ENCODE results near the gene RNFT2. TPM values are rescaled to one million over a fixed set of nuclear protein-coding genes. Genes with fewer than 3 reads are reported as not detected.

The RNFT2 gene
- polyA plus RNA-seq, 1 donor (not counting 4 experiments of a cell fraction or from before 2014, with no cell fraction given), result 0.96 TPM

GRCh38 chr12:116771651-116772050, 33.5 kb downstream of the RNFT2 start:
- H3K36me3 ChIP-seq (ENCODE audit: control insufficient read depth in 2 of 2, extremely low read depth in 1 of 2, insufficient read depth in 2 of 2, low read length in 2 of 2), result no peaks in the 10 kb centered on the region
- H3K9me3 ChIP-seq (ENCODE audit: control insufficient read depth, low read depth, low read length), result no peaks in the 10 kb centered on the region
- H3K27ac ChIP-seq (ENCODE audit: control insufficient read depth, insufficient read depth, low read length), result no peak overlapping the region
- no peaks in the 10 kb centered on the region for H4K20me1 ChIP-seq (ENCODE audit: control insufficient read depth, extremely low read depth, insufficient read depth, low read length)
- no peaks in the 10 kb centered on the region for H3K4me1 ChIP-seq (ENCODE audit: control insufficient read depth, extremely low read depth, insufficient read depth, low read length)
- H3K79me2 ChIP-seq (ENCODE audit: control insufficient read depth, insufficient read depth, low read length), result no peaks in the 10 kb centered on the region
- dilution Hi-C loops (cut with MboI; ENCODE audit: extremely low pct_ligation_motif_present, low sequenced_read_pairs), result no loop called here
- no peaks in the 10 kb centered on the region for H3K9me1 ChIP-seq (ENCODE audit: control insufficient read depth, extremely low read depth, insufficient read depth, low read length)
- FAIRE-seq, result no peak
- H3K9ac ChIP-seq (ENCODE audit: control insufficient read depth, extremely low read depth, insufficient read depth, low read length), result no peak overlapping the region
- TF ChIP-seq CTCF (optimal IDR thresholded peaks at IDR 0.05 in 1 of 3, IDR thresholded peaks at IDR 0.05 in 1 of 3, conservative IDR thresholded peaks at IDR 0.05 in 1 of 3; ENCODE audit: extremely low read depth in 1 of 3, insufficient read depth in 2 of 3, low read length in 3 of 3), result no peak
- TF ChIP-seq EZH2 (IDR thresholded peaks at IDR 0.05; ENCODE audit: low read length), result no peak
- H3K27me3 ChIP-seq (ENCODE audit: control insufficient read depth, extremely low read depth, insufficient read depth, low read length), result no peaks in the 10 kb centered on the region
- no peak overlapping the region for H3K4me3 ChIP-seq (ENCODE audit: control insufficient read depth in 2 of 3, extremely low read depth in 1 of 3, insufficient read depth in 2 of 3, low read depth in 1 of 3, low read length in 3 of 3)
- H2AFZ ChIP-seq (ENCODE audit: control insufficient read depth, low read length), result peak overlapping the region; percentile 19
- H3K4me2 ChIP-seq (ENCODE audit: control insufficient read depth, extremely low read depth, insufficient read depth, low read depth, low read length), result no peak overlapping the region
- DNase-seq (ENCODE audit: low read depth, low spot score), result no peak

- Histone ChIP-seq H3K9me3 (ENCODE audit: control insufficient read depth, low read depth, low read length) (no peaks in the 10 kb centered on the region), H3K79me2 (ENCODE audit: control insufficient read depth, insufficient read depth, low read length) (no peaks in the 10 kb centered on the region), H3K27me3 (ENCODE audit: control insufficient read depth, extremely low read depth, insufficient read depth, low read length) (no peaks in the 10 kb centered on the region), H3K27ac (ENCODE audit: control insufficient read depth, insufficient read depth, low read length) (no peak overlapping the region), H3K36me3 (ENCODE audit: control insufficient read depth in 2 of 2, extremely low read depth in 1 of 2, insufficient read depth in 2 of 2, low read length in 2 of 2) (no peaks in the 10 kb centered on the region), H3K4me1 (ENCODE audit: control insufficient read depth, extremely low read depth, insufficient read depth, low read length) (no peaks in the 10 kb centered on the region), H3K9me1 (ENCODE audit: control insufficient read depth, extremely low read depth, insufficient read depth, low read length) (no peaks in the 10 kb centered on the region), H3K4me3 (ENCODE audit: control insufficient read depth in 2 of 3, extremely low read depth in 1 of 3, insufficient read depth in 2 of 3, low read depth in 1 of 3, low read length in 3 of 3) (no peak overlapping the region), H3K9ac (ENCODE audit: control insufficient read depth, extremely low read depth, insufficient read depth, low read length) (no peak overlapping the region), H2AFZ (ENCODE audit: control insufficient read depth, low read length) (no peak overlapping the region), H3K4me2 (ENCODE audit: control insufficient read depth, extremely low read depth, insufficient read depth, low read depth, low read length) (no peak overlapping the region), H4K20me1 (ENCODE audit: control insufficient read depth, extremely low read depth, insufficient read depth, low read length) (no peaks in the 10 kb centered on the region)
- no peak for TF ChIP-seq EZH2 (IDR thresholded peaks at IDR 0.05; ENCODE audit: low read length)
- peak; percentile 26 to 45 (median 36) for TF ChIP-seq CTCF (optimal IDR thresholded peaks at IDR 0.05 in 1 of 3, IDR thresholded peaks at IDR 0.05 in 1 of 3, conservative IDR thresholded peaks at IDR 0.05 in 1 of 3; ENCODE audit: extremely low read depth in 1 of 3, insufficient read depth in 2 of 3, low read length in 3 of 3)
- dilution Hi-C loops (cut with MboI; ENCODE audit: extremely low pct_ligation_motif_present, low sequenced_read_pairs), result no loop called here
- DNase-seq (ENCODE audit: low read depth, low spot score), result no peak
- no peak for FAIRE-seq
Measured at GRCh38 chr12:116773276-116773731, 35.2 kb downstream of the RNFT2 start.

Measured in keratinocyte (primary cell).